ENCODE measurements around the gene CRADD.
A peak's percentile ranks its signal among the peaks of the same experiment; 100 is the strongest.

CRADD gene

GRCh38 chr12:93677195-93678064 lies at the start of gene CRADD:
TSS of gene CRADD (plus strand) at chr12:93677375.
- TF ChIP-seq CTCF (IDR thresholded peaks at IDR 0.05): peak in 1 of 2 experiments; percentile 18
- peak within 1 kb of the TSS; percentile 93 to 97 for H3K27ac ChIP-seq
- DNase-seq: peak; percentile 89 to 92
- intact Hi-C loops (cut with DNase I; ENCODE audit: low total_unique reads): loop anchor here (5.0 kb wide), 1 partner anchor 105 kb away; the partner anchor contains the start of gene SOCS2
- peaks cover 0 to 8% (median 0%) of the 10 kb centered on the region in 3 donors for H3K36me3 ChIP-seq
- H3K4me3 ChIP-seq: peak within 1 kb of the TSS; percentile 69 to 78
- H3K27me3 ChIP-seq: no peaks in the 10 kb centered on the region
- H3K4me1 ChIP-seq: peaks cover 0 to 31% (median 12%) of the 10 kb centered on the region in 4 donors
- no peaks in the 10 kb centered on the region for H3K9me3 ChIP-seq

- DNase-seq: no peak
- intact Hi-C loops (cut with DNase I; ENCODE audit: low total_unique reads): no loop called here
Observed at GRCh38 chr12:93632383-93632782, 44.8 kb upstream of the CRADD start.

GRCh38 chr12:93634416-93634815 lies 42.8 kb upstream of the CRADD start:
- intact Hi-C loops (cut with DNase I; ENCODE audit: low total_unique reads): no loop called here
- Histone ChIP-seq H3K4me1 (no peaks in the 10 kb centered on the region), H3K36me3 (no peaks in the 10 kb centered on the region), H3K4me3 (no peak overlapping the region), H3K27me3 (no peaks in the 10 kb centered on the region), H3K27ac (no peak overlapping the region), H3K9me3 (peaks cover 0 to 8% (median 6%) of the 10 kb centered on the region in 3 donors)
- TF ChIP-seq CTCF (IDR thresholded peaks at IDR 0.05): no peak
- DNase-seq: no peak

More at GRCh38 chr12:93632383-93632782, 44.8 kb upstream of the CRADD start:
- no peak overlapping the region for H3K4me3 ChIP-seq
- no peak for TF ChIP-seq CTCF (IDR thresholded peaks at IDR 0.05)
- peaks cover 0 to 8% (median 6%) of the 10 kb centered on the region in 3 donors for H3K9me3 ChIP-seq
- H3K4me1 ChIP-seq: no peaks in the 10 kb centered on the region
- H3K36me3 ChIP-seq: no peaks in the 10 kb centered on the region
- no peak overlapping the region for H3K27ac ChIP-seq
- H3K27me3 ChIP-seq: no peaks in the 10 kb centered on the region

GRCh38 chr12:93636708-93637107 lies 40.5 kb upstream of the CRADD start:
- TF ChIP-seq CTCF (IDR thresholded peaks at IDR 0.05): no peak
- intact Hi-C loops (cut with DNase I; ENCODE audit: low total_unique reads): no loop called here
- no peak overlapping the region for H3K27ac ChIP-seq
- H3K36me3 ChIP-seq: no peaks in the 10 kb centered on the region
- H3K9me3 ChIP-seq: peaks cover 0 to 8% (median 6%) of the 10 kb centered on the region in 3 donors
- no peak overlapping the region for H3K4me3 ChIP-seq
- DNase-seq: no peak
- no peaks in the 10 kb centered on the region for H3K27me3 ChIP-seq
- no peaks in the 10 kb centered on the region for H3K4me1 ChIP-seq

- Histone ChIP-seq H3K27ac (no peak overlapping the region), H3K4me1 (no peaks in the 10 kb centered on the region), H3K36me3 (no peaks in the 10 kb centered on the region), H3K4me3 (no peak overlapping the region), H3K9me3 (no peaks in the 10 kb centered on the region), H3K27me3 (no peaks in the 10 kb centered on the region)
- intact Hi-C loops (cut with DNase I; ENCODE audit: low total_unique reads): no loop called here
- DNase-seq: no peak
- no peak for TF ChIP-seq CTCF (IDR thresholded peaks at IDR 0.05)
Observed at GRCh38 chr12:93638095-93638494, 39.1 kb upstream of the CRADD start.

All from tibial artery (tissue), 4 donors.